Liver (tissue), 9 donors: ENCODE results near the gene PFKL. TPM values are rescaled to one million over a fixed set of nuclear protein-coding genes. Genes with fewer than 3 reads are reported as not detected.

Experiments
- DNase-seq: peaks from one replicate; pipeline ENCODE4 v3.0.0-alpha.2; 2017; ENCODE audit warnings: low spot score
- H3K27ac ChIP-seq, 2 donors: one replicate each; pipeline ENCODE4 v1.7.0; 2013; ENCODE audit warnings: inconsistent platforms in 2 of 2, low read length in 2 of 2, control low read depth in 1 of 2, low read depth in 1 of 2, mild to moderate bottlenecking in 1 of 2
- H3K27me3 ChIP-seq, 4 donors: one replicate each; pipeline versions ENCODE4 v1.6.1 to v1.7.0; 2013; ENCODE audit warnings: low read length in 3 of 4, inconsistent platforms in 1 of 4, mild to moderate bottlenecking in 1 of 4, moderate library complexity in 1 of 4; ENCODE audit not compliant: control insufficient read depth in 4 of 4, insufficient read depth in 4 of 4
- H3K36me3 ChIP-seq, 4 donors: one replicate each; pipeline versions ENCODE4 v1.6.1 to v1.7.0; 2013; ENCODE audit warnings: low read length in 3 of 4, mild to moderate bottlenecking in 3 of 4, low read depth in 1 of 4, moderate library complexity in 1 of 4; ENCODE audit not compliant: control insufficient read depth in 4 of 4, insufficient read depth in 3 of 4
- H3K4me1 ChIP-seq, 4 donors: one replicate each; pipeline versions ENCODE4 v1.6.1 to v1.7.0; 2013; ENCODE audit warnings: low read length in 3 of 4, mild to moderate bottlenecking in 3 of 4, moderate library complexity in 1 of 4; ENCODE audit not compliant: control insufficient read depth in 4 of 4, insufficient read depth in 4 of 4
- H3K4me3 ChIP-seq, 3 donors: one replicate each; pipeline versions ENCODE4 v1.6.1 to v1.7.0; 2013; ENCODE audit warnings: low read length in 3 of 3, control low read depth in 1 of 3, low read depth in 1 of 3, mild to moderate bottlenecking in 1 of 3
- H3K9ac ChIP-seq, 2 donors: one replicate each; pipeline ENCODE4 v1.7.0; 2013; ENCODE audit warnings: low read length in 2 of 2, mild to moderate bottlenecking in 2 of 2, moderate library complexity in 2 of 2, control low read depth in 1 of 2, low read depth in 1 of 2
- H3K9me3 ChIP-seq, 4 donors: one replicate each; pipeline versions ENCODE4 v1.6.1 to v1.7.0; 2013; ENCODE audit warnings: low read length in 3 of 4; ENCODE audit not compliant: control insufficient read depth in 4 of 4
- EGR1 ChIP-seq, 2 donors: IDR thresholded peaks; 2 replicates each; pipeline ENCODE4 v1.6.1; 2016 to 2018; ENCODE audit warnings: antibody characterized with exemption in 2 of 2, low read depth in 2 of 2
- FOXA1 ChIP-seq: IDR thresholded peaks from 2 replicates; pipeline ENCODE4 v1.6.1; 2016; ENCODE audit warnings: antibody characterized with exemption
- FOXA2 ChIP-seq: IDR thresholded peaks from 2 replicates; pipeline ENCODE4 v1.6.1; 2016; ENCODE audit warnings: antibody characterized with exemption
- GABPA ChIP-seq, 2 donors: IDR thresholded peaks in 1 of 2; conservative IDR thresholded peaks in 1 of 2; 2 replicates each; pipeline ENCODE4 v1.6.1; 2016; ENCODE audit warnings: antibody characterized with exemption in 2 of 2, mild to moderate bottlenecking in 1 of 2, moderate library complexity in 1 of 2
- HNF4G ChIP-seq: IDR thresholded peaks from 2 replicates; pipeline ENCODE4 v1.6.1; 2016; ENCODE audit warnings: antibody characterized with exemption
- NR2F2 ChIP-seq: IDR thresholded peaks from 2 replicates; pipeline ENCODE4 v1.6.1; 2016; ENCODE audit warnings: antibody characterized with exemption
- RXRA ChIP-seq, 2 donors: IDR thresholded peaks; 2 replicates each; pipeline ENCODE4 v1.6.1; 2017 to 2018; ENCODE audit warnings: antibody characterized with exemption in 2 of 2, mild to moderate bottlenecking in 1 of 2
- SP1 ChIP-seq: IDR thresholded peaks from 2 replicates; pipeline ENCODE4 v1.6.1; 2018; ENCODE audit warnings: antibody characterized with exemption, mild to moderate bottlenecking
- TAF1 ChIP-seq: conservative IDR thresholded peaks from 2 replicates; pipeline ENCODE4 v1.6.1; 2016; ENCODE audit warnings: antibody characterized with exemption, mild to moderate bottlenecking
- ZBTB33 ChIP-seq: IDR thresholded peaks from 2 replicates; pipeline ENCODE4 v1.6.1; 2016; ENCODE audit warnings: antibody characterized with exemption
- WGBS: extraction: QIAGEN DNeasy Blood & Tissue Kit; methylation state at CpG from one replicate; pipeline ENCODE4 v1.1.7; 2013; 5-methylcytosine and 5-hydroxymethylcytosine counted together
- polyA plus RNA-seq, 2 donors: library from polyadenylated mRNA; stranded (reverse) in 1 of 2; unstranded in 1 of 2; fragments of 200-250 nt in 1 of 2; fragments of >200 nt in 1 of 2; fragmentation: Nextera tagmentation in 1 of 2; extraction: Ambion mirVana in 1 of 2; gene quantifications; one replicate each; pipeline versions ENCODE4 v1.2.1 to v1.2.3, GENCODE V29; 2013 to 2015
- total RNA-seq, 2 donors: library from RNA; depleted of rRNA; stranded (reverse); fragments of >200 nt; gene quantifications; one replicate each; pipeline ENCODE4 v1.2.3, GENCODE V29; 2014
- TF ChIP-seq, protein P1 (sequence below): IDR thresholded peaks from 2 replicates; pipeline ENCODE4 v1.6.1; 2016; ENCODE audit warnings: antibody characterized with exemption
- TF ChIP-seq, protein P2 (sequence below): fragments of 150-350 bp; IDR thresholded peaks from 2 replicates; pipeline ENCODE4 v1.5.1; 2017; ENCODE audit warnings: improper control_type of control experiment, low read depth, low read length; ENCODE audit not compliant: missing input control
- donor health status: healthy.
- donor health status: healthy.
- donor health status: healthy.
- donor health status: healthy.
- donor health status: healthy.

The PFKL gene
- total and polyA plus RNA-seq, 4 donors, result 48.1 to 98.4 (median 81.0) TPM

DNA sequence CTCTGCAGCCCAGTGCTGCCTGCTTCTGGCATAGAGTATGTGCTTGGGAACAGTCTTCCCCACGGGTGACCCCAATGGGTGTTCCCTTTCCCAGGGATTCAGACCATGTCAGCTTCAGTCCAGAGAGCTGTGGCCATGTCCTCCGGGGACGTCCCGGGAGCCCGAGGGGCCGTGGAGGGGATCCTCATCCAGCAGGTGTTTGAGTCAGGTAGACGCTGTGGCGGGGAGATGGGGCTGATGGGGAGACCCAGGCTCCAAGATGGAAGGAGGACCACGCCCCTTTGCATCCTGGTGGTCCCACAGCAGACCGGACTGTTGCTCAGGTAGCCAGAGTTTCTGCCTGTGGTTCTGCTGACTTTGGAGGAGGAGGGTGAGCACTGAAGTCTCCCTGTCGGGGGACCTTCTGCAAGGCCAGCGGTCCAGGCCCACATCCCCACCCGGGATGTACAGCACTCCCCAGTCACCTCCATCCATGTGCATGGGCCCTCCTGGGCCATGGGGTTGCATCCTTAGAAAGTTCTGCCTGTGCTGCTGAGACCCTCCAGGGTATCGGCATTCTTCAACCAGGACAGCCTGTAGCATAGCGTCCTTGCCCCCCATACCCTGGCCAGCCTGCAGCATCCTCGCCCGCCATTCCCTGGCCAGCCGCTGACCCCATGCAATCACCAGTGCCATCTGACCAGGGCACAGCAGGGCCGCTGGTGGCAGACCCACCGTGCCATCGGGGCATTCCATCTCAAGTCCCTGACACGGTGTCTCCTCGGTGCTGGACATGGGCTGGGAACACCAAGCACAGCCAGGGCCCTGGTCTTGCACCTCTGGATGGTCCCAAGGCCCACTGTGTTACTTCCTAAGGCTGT, 11.4 kb upstream of the PFKL start:
- DNase-seq, result no peak
- Histone ChIP-seq H3K9me3 (no peaks in the 10 kb centered on the region), H3K4me1 (no peaks in the 10 kb centered on the region), H3K27ac (no peak overlapping the region), H3K27me3 (no peaks in the 10 kb centered on the region), H3K4me3 (no peak overlapping the region), H3K9ac (no peak overlapping the region), H3K36me3 (no peaks in the 10 kb centered on the region)
- TF ChIP-seq TAF1, result no peak
- no peak for TF ChIP-seq FOXA2
- 94% methylated on average over 23 of the region's 23 CpGs for WGBS

DNA sequence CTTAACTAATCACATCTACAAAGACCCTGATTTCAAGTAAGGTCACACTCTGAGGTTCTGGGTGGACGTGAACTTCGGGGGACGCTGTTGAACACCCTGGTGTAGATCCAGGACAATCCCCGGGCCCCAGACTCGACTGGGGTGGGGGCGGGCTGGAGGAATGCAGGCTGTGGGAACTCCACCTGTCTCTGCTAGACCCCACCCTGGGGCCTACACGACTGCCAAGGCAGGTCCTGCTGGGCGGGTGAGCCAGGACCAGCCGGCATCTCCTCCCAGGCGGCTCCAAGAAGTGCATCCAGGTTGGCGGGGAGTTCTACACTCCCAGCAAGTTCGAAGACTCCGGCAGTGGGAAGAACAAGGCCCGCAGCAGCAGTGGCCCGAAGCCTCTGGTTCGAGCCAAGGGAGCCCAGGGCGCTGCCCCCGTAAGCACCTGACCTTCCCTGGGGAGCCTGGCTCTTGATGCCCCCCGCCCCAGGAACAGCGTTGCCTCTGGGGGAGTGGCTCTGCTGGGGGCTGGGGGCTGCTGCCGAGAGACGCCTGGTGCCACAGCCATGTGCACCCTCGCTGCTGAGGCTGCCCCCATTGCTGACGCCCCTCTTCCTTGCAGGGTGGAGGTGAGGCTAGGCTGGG, 10.4 kb upstream of the PFKL start:
- Histone ChIP-seq H3K4me1 (no peaks in the 10 kb centered on the region), H3K9ac (no peak overlapping the region), H3K36me3 (no peaks in the 10 kb centered on the region), H3K27ac (no peak overlapping the region), H3K27me3 (no peaks in the 10 kb centered on the region), H3K9me3 (no peaks in the 10 kb centered on the region), H3K4me3 (no peak overlapping the region)
- no peak for TF ChIP-seq FOXA2
- TF ChIP-seq, protein P1, sequence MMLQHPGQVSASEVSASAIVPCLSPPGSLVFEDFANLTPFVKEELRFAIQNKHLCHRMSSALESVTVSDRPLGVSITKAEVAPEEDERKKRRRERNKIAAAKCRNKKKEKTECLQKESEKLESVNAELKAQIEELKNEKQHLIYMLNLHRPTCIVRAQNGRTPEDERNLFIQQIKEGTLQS, result no peak
- TF ChIP-seq, protein P2, sequence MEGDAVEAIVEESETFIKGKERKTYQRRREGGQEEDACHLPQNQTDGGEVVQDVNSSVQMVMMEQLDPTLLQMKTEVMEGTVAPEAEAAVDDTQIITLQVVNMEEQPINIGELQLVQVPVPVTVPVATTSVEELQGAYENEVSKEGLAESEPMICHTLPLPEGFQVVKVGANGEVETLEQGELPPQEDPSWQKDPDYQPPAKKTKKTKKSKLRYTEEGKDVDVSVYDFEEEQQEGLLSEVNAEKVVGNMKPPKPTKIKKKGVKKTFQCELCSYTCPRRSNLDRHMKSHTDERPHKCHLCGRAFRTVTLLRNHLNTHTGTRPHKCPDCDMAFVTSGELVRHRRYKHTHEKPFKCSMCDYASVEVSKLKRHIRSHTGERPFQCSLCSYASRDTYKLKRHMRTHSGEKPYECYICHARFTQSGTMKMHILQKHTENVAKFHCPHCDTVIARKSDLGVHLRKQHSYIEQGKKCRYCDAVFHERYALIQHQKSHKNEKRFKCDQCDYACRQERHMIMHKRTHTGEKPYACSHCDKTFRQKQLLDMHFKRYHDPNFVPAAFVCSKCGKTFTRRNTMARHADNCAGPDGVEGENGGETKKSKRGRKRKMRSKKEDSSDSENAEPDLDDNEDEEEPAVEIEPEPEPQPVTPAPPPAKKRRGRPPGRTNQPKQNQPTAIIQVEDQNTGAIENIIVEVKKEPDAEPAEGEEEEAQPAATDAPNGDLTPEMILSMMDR, result no peak
- no peak for TF ChIP-seq GABPA (IDR thresholded peaks at IDR 0.05 in 1 of 2, conservative IDR thresholded peaks at IDR 0.05 in 1 of 2)
- no peak for TF ChIP-seq EGR1 (IDR thresholded peaks at IDR 0.05; ENCODE audit: low read depth in 2 of 2)
- no peak for TF ChIP-seq SP1
- TF ChIP-seq HNF4G, result no peak
- TF ChIP-seq NR2F2, result no peak
- TF ChIP-seq RXRA (IDR thresholded peaks at IDR 0.05), result no peak
- TF ChIP-seq FOXA1, result no peak
- TF ChIP-seq ZBTB33, result no peak
- WGBS, result 90% methylated on average over 24 of the region's 24 CpGs
- no peak for DNase-seq
